ENCODE results near the gene MAEA. TPM values are rescaled to one million over a fixed set of nuclear protein-coding genes. Genes with fewer than 3 reads are reported as not detected.

The MAEA gene
- total RNA-seq, 4 donors from 2014 or later, result 114 to 211 (median 168) TPM

- WGBS, 2 donors (ENCODE audit: low coverage in 1 of 2), result 93% methylated on average over 27 of the region's 28 CpGs; no CpG with 5 or more reads in 1 of the 2 donors
- H3K27ac ChIP-seq, result no peak overlapping the region
- H3K36me3 ChIP-seq, result peaks cover 0 to 55% (median 23%) of the 10 kb centered on the region in 4 donors
Measured at GRCh38 chr4:1315306-1315705, 25.6 kb downstream of the MAEA start.

GRCh38 chr4:1315836-1316536, 26.3 kb downstream of the MAEA start:
- no peaks in the 10 kb centered on the region for H3K9me3 ChIP-seq
- intact Hi-C loops (cut with DNase I; ENCODE audit: low total_unique reads), result no loop called here
- H3K36me3 ChIP-seq, result peaks cover 0 to 55% (median 23%) of the 10 kb centered on the region in 4 donors
- no peak for DNase-seq
- in situ Hi-C loops (cut with MboI; ENCODE audit: low pct_ligation_motif_present in 1 of 4, low pct_unique_long_range_greater_than_20kb in 1 of 4, low sequenced_read_pairs in 3 of 4), result no loop called here
- peaks cover 0 to 6% (median under 1%) of the 10 kb centered on the region in 4 donors for H3K4me1 ChIP-seq
- TF ChIP-seq POLR2A (IDR thresholded peaks at IDR 0.05) (no peak), EP300 (IDR thresholded peaks at IDR 0.05; ENCODE audit: low read depth) (no peak), POLR2AphosphoS5 (IDR thresholded peaks at IDR 0.05) (no peak)
- TF ChIP-seq, protein P1, sequence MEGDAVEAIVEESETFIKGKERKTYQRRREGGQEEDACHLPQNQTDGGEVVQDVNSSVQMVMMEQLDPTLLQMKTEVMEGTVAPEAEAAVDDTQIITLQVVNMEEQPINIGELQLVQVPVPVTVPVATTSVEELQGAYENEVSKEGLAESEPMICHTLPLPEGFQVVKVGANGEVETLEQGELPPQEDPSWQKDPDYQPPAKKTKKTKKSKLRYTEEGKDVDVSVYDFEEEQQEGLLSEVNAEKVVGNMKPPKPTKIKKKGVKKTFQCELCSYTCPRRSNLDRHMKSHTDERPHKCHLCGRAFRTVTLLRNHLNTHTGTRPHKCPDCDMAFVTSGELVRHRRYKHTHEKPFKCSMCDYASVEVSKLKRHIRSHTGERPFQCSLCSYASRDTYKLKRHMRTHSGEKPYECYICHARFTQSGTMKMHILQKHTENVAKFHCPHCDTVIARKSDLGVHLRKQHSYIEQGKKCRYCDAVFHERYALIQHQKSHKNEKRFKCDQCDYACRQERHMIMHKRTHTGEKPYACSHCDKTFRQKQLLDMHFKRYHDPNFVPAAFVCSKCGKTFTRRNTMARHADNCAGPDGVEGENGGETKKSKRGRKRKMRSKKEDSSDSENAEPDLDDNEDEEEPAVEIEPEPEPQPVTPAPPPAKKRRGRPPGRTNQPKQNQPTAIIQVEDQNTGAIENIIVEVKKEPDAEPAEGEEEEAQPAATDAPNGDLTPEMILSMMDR (IDR thresholded peaks at IDR 0.05), result no peak
- H3K27ac ChIP-seq, result no peak overlapping the region
- H3K27me3 ChIP-seq, result no peaks in the 10 kb centered on the region
- WGBS, 2 donors (ENCODE audit: low coverage in 1 of 2), result 85% methylated on average over 22 of the region's 27 CpGs; no CpG with 5 or more reads in 1 of the 2 donors
- no peak overlapping the region for H3K4me3 ChIP-seq

More at GRCh38 chr4:1315306-1315705, 25.6 kb downstream of the MAEA start:
- DNase-seq, result no peak
- Histone ChIP-seq H3K27me3 (no peaks in the 10 kb centered on the region), H3K4me3 (no peak overlapping the region), H3K4me1 (peaks cover 3 to 13% (median 7%) of the 10 kb centered on the region in 4 donors), H3K9me3 (no peaks in the 10 kb centered on the region)
- in situ Hi-C loops (cut with MboI; ENCODE audit: low pct_ligation_motif_present in 1 of 4, low pct_unique_long_range_greater_than_20kb in 1 of 4, low sequenced_read_pairs in 3 of 4) (no loop called here), intact Hi-C loops (cut with DNase I; ENCODE audit: low total_unique reads) (no loop called here)
- TF ChIP-seq, protein P1 (IDR thresholded peaks at IDR 0.05), result no peak
- TF ChIP-seq POLR2AphosphoS5 (IDR thresholded peaks at IDR 0.05) (no peak), EP300 (IDR thresholded peaks at IDR 0.05; ENCODE audit: low read depth) (no peak), POLR2A (IDR thresholded peaks at IDR 0.05) (no peak)

DNA sequence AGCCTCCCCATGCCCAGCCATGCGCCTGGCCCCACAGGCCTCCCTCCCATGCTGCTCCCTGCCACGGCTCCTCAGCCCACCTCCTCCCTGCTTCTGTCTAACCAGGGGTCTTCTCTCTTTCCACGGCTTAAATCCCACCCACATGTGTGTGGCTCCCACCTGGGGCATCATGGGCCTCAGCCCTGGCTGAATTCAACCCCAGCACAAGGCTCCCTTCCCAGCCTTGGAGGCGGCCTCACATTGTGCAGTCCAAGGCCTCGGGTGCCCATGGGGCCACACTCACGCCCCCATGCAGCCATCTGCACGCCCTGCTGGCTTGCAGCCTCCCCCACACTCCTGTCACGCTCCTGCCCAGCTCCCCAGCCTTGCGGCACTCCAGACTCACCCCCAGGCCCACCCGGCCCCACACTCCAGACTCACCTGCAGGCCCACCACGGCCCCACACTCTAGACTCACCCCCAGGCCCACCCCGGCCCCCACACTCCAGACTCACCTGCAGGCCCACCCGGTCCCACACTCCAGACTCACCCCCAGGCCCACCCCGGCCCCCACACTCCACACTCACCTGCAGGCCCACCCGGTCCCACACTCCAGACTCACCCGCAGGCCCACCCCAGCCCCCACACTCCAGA, 27.0 kb downstream of the MAEA start:
- no peaks in the 10 kb centered on the region for H3K9me3 ChIP-seq
- WGBS, 2 donors (ENCODE audit: low coverage in 1 of 2), result 83% methylated on average over 15 of the region's 16 CpGs; no CpG with 5 or more reads in 1 of the 2 donors
- no peaks in the 10 kb centered on the region for H3K27me3 ChIP-seq
- intact Hi-C loops (cut with DNase I; ENCODE audit: low total_unique reads), result no loop called here
- no peak overlapping the region for H3K4me3 ChIP-seq
- in situ Hi-C loops (cut with MboI; ENCODE audit: low pct_ligation_motif_present in 1 of 4, low pct_unique_long_range_greater_than_20kb in 1 of 4, low sequenced_read_pairs in 3 of 4), result no loop called here
- peaks cover 0 to 55% (median 23%) of the 10 kb centered on the region in 4 donors for H3K36me3 ChIP-seq
- no peak for TF ChIP-seq POLR2A (IDR thresholded peaks at IDR 0.05)
- no peak for TF ChIP-seq POLR2AphosphoS5 (IDR thresholded peaks at IDR 0.05)
- TF ChIP-seq EP300 (IDR thresholded peaks at IDR 0.05; ENCODE audit: low read depth), result no peak
- TF ChIP-seq, protein P1 (IDR thresholded peaks at IDR 0.05), result no peak
- H3K27ac ChIP-seq, result no peak overlapping the region
- no peak for DNase-seq
- H3K4me1 ChIP-seq, result no peaks in the 10 kb centered on the region

DNA sequence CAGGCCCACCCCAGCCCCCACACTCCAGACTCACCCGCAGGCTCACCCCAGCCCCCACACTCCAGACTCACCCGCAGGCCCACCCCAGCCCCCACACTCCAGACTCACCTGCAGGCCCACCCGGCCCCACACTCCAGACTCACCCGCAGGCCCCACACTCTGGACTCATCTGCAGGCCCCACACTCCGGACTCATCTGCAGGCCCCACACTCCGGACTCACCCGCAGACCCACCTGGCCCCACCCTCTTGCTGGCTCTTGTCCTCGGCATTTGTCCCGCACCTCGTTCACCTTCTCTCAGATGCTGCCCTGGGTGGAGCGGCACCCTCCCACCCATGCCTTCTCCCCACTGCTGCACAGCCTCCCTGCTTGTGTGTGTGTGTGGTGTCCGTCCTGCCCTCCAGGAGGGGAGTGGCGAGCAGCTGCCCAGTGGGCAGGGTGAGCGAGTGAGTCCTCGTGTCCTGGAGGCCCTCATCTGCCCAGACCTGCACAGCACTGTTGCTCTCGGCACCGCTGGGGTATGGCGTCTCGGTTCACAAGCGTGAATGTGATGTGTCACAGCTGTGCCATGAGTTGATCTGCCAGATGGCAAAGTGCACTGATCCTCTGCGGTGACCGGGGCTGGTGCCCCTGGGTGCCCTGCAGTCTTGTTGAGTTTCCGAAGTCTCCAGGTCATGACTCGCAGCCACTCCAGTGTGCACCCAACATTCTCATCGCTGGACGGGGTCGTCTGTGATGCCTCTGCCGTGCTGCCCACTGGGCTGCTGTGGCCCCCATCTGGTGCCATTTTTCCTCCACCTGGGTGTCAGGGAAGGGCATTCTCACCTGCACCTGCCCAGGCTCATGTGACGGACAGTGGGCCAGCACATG, 27.7 kb downstream of the MAEA start:
- TF ChIP-seq EP300 (IDR thresholded peaks at IDR 0.05; ENCODE audit: low read depth) (no peak), POLR2AphosphoS5 (IDR thresholded peaks at IDR 0.05) (no peak), POLR2A (IDR thresholded peaks at IDR 0.05) (no peak)
- TF ChIP-seq, protein P1 (IDR thresholded peaks at IDR 0.05), result no peak
- 94% methylated on average over 29 of the region's 29 CpGs; no CpG with 5 or more reads in 1 of the 2 donors for WGBS, 2 donors (ENCODE audit: low coverage in 1 of 2)
- in situ Hi-C loops (cut with MboI; ENCODE audit: low pct_ligation_motif_present in 1 of 4, low pct_unique_long_range_greater_than_20kb in 1 of 4, low sequenced_read_pairs in 3 of 4), result no loop called here
- Histone ChIP-seq H3K27ac (no peak overlapping the region), H3K4me1 (no peaks in the 10 kb centered on the region), H3K27me3 (no peaks in the 10 kb centered on the region), H3K9me3 (no peaks in the 10 kb centered on the region), H3K4me3 (no peak overlapping the region), H3K36me3 (peaks cover 0 to 57% (median 23%) of the 10 kb centered on the region in 4 donors)
- intact Hi-C loops (cut with DNase I; ENCODE audit: low total_unique reads), result no loop called here
- DNase-seq, result no peak

Measured in transverse colon (tissue), 4 donors.